ENCODE results near the gene PTPN22.

PTPN22 gene

GRCh38 chr1:113887402-113888175, 16.1 kb upstream of the PTPN22 start, which contains the start of gene BCL2L15:
TSS of gene BCL2L15 (minus strand) at chr1:113887581. CDS start at chr1:113887375, 206 bp downstream.
- DNase-seq (ENCODE audit: low spot score) = no peak

DNA sequence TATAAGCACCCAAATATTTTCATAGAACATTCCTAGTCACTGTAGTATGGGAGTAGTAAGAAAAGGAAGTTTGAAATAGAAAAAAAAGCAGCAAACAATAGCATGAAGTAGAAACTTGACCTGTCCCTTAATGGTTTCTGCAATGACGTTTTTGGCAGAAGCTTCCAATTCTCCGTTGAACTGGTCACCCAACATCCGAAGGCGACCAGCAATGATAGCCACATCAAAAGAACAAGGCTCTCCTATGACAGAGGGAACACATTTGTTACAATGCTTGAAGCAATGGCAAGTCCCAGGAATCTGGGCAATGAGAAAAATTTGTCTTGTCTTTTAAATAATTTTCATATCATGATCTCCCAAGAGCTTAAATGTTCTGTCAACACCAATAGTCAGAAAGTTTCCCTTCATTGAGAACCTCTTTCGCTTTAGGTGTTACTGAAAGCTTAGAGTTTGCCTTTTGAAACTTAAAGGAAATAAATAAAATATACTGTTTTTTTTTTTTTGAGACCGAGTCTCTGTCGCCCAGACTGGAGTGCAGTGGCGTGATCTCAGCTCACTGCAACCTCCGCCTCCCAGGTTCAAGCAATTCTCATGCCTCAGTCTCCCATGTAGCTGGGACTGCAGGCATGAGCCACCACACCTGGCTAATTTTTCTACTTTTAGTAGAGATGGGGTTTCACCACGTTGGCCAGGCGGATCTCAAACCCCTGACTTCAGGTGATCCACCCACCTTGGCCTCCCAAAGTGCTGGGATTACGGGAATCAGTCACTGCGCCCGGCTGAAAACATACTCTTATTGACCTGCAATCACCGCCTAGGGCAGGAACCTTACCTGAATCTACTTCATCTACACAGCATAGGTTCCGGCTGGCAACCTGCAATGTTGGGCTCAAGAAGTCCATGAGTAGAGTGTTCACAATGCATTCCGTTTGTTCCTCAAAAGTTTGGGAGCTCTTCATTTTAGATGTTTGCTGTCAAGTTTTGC, 15.2 kb upstream of the PTPN22 start:
- no peak for DNase-seq (ENCODE audit: low spot score)

DNA sequence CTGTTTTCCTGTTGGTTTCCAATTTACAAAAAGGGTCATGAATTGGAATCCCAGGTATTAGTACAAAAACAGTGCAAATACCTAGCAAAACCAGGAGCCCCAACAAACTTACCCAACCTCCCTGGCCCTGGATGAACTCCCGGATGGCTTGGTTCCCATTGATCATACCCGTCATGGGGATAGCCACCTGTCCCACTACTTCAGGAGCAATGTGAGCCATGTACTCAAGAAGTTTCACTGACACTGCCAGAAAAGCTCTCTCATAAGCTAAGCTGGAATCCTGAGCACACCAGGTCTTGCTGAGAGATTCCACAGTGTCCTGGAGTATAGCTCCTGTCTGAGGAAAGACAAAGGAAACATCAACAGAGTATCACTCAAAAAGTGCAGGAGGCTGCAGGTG, 10.1 kb upstream of the PTPN22 start:
- no peak for DNase-seq (ENCODE audit: low spot score)

DNA sequence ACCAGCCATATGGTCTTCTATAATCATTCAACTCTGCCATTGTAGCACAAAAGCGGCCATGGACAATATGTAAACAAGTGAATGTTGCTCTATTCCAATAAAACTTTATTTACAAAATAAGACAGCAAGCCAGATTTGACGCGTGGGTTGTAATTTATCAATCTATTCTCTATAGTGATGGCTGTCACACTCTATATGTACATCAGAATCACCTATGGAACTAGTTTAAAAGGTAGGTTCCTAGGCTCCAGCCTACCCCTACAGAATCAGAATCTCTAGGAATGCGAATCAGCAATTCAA, 8.2 kb upstream of the PTPN22 start:
- DNase-seq (ENCODE audit: low spot score) = no peak

GRCh38 chr1:113876176-113876575, 4.7 kb upstream of the PTPN22 start:
- no peak for DNase-seq (ENCODE audit: low spot score)

DNA sequence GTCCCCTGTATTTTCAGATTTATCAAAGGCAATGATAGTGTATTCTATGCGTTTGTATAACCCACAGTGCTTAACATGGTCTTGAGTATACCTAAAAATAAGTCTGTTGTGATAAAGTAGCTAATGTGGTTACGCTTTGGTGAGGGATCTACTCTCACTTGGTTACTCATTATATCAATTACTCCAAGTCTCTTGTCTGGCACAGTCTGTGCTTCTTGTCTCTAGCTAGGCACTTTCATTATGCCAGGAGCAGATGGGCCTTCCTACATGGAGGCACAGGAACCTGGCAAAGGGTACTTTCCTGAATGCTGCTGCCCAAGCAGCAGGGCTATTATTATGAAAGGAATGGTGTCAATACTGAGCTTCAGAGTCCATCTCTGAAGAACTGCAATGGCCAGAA, 4.2 kb upstream of the PTPN22 start:
- no peak for DNase-seq (ENCODE audit: low spot score)

DNA sequence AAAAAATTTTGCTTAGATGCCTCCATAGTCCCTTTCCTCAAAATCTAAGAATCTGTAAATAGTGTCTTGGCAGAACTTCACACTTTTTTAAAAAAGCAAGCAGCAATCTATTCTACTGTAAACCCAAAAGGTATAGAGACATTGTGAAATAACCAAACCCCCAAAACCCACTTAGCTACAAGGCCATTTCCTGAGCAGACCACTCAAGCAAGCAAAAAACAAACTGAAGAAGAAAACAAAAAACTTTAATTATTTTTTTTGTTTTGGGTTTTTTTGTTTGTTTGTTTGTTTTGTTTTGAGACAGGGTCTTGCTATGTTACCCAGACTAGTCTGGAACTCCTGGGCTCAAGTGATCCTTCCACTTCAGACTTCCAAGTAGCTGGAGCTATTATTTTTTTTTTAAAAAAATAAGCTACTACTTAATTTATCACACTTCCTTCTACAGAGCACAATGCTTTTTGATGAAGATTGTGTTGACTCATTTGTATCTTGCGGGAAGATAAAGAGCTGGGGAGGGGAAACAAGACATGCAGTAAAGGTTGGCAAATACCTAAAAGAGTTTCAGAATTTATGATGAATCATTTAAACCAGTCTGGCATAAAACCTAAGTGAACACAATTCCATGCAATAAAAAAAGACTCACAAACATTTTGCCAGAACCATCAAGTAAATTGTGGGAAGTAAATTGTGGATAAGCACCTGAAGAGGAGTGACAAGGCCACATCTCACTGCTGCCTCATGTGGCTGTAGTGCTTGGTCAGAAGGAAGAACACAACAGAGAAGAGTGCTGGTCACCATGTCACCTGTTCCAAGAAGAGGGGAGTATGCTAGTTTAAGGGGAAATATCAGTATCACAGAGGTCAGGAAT, 2.7 kb upstream of the PTPN22 start:
- no peak for DNase-seq (ENCODE audit: low spot score)

GRCh38 chr1:113872219-113872935, 865 bp upstream of the PTPN22 start:
- no peak for DNase-seq (ENCODE audit: low spot score)

- DNase-seq (ENCODE audit: low spot score) = no peak
Observed at GRCh38 chr1:113870778-113871177, 734 bp downstream of the PTPN22 start.

- DNase-seq (ENCODE audit: low spot score) = no peak
Observed at GRCh38 chr1:113868387-113869083, 3.0 kb downstream of the PTPN22 start.

GRCh38 chr1:113861641-113862040, 9.9 kb downstream of the PTPN22 start:
- DNase-seq (ENCODE audit: low spot score) = no peak

GRCh38 chr1:113860891-113861290, 10.6 kb downstream of the PTPN22 start:
- DNase-seq (ENCODE audit: low spot score) = no peak

DNA sequence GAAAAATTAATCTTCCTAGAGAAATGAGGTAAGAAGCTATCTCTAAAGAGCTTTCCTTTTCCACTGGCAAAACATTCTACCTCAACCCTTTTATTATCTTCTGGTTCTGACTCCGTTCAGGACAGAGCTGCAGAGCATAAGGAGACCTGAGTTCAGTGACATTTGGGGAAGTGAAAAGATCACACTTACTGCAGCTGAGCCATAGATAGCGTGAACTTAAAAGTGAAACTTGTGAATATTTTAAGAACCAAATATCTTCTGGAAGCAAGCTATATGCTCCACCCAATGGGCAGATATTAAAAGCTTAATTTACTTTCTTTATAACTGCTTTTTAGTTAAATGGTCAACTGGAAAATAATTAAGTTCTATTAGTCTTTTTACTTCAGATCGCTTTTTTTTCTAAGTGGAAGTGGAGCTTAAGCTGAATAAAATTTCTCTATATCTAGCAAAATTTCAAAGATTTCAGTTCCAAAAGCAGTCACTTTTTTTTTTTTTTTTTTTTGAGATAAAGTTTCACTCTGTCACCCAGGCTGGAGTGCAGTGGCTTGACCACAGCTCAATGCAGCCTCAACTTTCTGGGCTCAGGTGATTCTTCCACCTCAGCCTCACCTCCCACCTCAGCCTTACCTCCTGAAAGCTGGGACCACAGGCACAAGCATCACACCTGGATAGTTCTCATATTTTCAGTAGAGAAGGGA, 11.9 kb downstream of the PTPN22 start:
- DNase-seq (ENCODE audit: low spot score) = no peak

- no peak for DNase-seq (ENCODE audit: low spot score)
Observed at GRCh38 chr1:113858982-113859381, 12.5 kb downstream of the PTPN22 start.

GRCh38 chr1:113858418-113858817, 13.1 kb downstream of the PTPN22 start:
- DNase-seq (ENCODE audit: low spot score) = no peak

DNA sequence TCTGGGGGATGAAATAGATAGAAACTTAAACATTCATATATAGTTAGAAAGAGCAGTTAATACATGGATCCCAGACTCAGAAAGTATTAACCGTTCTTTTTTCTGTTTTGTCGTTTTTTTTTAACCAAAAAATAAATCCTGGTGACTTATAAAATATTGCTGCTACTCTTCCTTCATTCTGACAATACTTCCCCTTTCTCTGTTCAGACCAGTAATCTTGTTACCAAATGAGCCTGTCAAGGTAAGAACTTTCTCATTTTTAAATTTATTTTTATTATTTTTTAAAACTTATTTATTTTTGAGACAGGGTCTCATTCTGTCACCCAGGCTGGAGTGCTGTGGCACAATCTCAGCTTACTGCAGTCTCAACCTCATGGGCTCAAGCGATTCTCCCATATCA, 13.7 kb downstream of the PTPN22 start:
- DNase-seq (ENCODE audit: low spot score) = no peak

GRCh38 chr1:113856401-113856790, 15.1 kb downstream of the PTPN22 start:
- no peak for DNase-seq (ENCODE audit: low spot score)

DNA sequence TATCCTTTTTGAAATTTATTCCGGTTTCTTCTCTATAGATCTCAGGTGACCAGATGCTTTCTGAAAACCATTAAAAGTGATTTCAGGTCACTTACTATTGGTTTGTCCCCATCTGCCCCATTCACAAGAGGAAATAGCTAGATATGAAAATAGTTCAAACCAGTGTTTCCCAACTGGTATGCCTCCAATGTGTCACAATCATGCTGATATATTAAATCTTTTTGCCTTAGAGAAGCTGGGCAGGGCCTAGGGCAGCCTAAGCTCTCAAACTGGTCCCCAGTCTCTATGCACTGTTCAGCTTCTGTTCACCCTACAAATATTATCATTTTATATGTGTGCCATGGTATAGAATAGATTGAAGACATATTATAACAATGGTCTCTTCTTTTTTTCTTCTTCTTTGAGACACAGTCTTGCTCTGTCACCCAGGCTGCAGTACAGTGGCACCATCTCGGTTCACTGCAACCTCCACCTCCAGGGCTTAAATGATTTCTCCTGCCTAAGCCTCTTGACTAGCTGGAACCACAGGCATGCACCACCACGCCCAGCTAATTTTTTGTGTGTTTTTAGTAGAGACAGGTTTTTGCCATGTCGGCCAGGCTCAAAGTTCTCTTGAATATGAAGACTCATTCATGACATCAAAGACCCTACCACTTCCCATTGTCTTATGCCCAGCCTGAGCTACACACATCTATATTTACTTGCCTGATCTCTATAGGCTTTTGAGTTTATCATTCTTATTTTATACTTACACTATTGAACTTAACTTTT, 15.7 kb downstream of the PTPN22 start:
- DNase-seq (ENCODE audit: low spot score) = no peak

GRCh38 chr1:113854234-113854633, 17.3 kb downstream of the PTPN22 start:
- DNase-seq (ENCODE audit: low spot score) = no peak

Data from left forelimb (tissue), 1 donor.